IPS DF 6.9 (cell line): ENCODE measurements around the gene PPP1R12B.
"Not testable (repeated sequence)": the region's sequence is repeated elsewhere in the genome, so short reads cannot be mapped to it uniquely, and the experiment has no call there.

Source experiments
- DNase-seq: peaks from one replicate; pipeline ENCODE4 v3.0.0-alpha.2; 2013; ENCODE audit warnings: low read depth, low spot score
- H3K27ac ChIP-seq: one replicate; pipeline ENCODE4 v1.5.1; 2013; ENCODE audit warnings: low read length, control low read depth
- H3K27me3 ChIP-seq: 2 replicates; pipeline ENCODE4 v1.6.1; 2013; ENCODE audit warnings: mild to moderate bottlenecking, low read length; ENCODE audit not compliant: control insufficient read depth, insufficient read depth
- H3K36me3 ChIP-seq: 2 replicates; pipeline ENCODE4 v1.6.1; 2013; ENCODE audit warnings: low read length; ENCODE audit not compliant: control insufficient read depth, insufficient read depth
- H3K4me1 ChIP-seq: 2 replicates; pipeline ENCODE4 v1.6.1; 2013; ENCODE audit warnings: low read length; ENCODE audit not compliant: control insufficient read depth, insufficient read depth
- H3K4me3 ChIP-seq: 2 replicates; pipeline ENCODE4 v1.5.1; 2013; ENCODE audit warnings: mild to moderate bottlenecking, low read length
- H3K9me3 ChIP-seq: 2 replicates; pipeline ENCODE4 v1.6.1; 2013; ENCODE audit warnings: low read length, inconsistent platforms; ENCODE audit not compliant: control insufficient read depth, insufficient read depth
- WGBS: extraction: QIAGEN DNeasy Blood & Tissue Kit; methylation state at CpG from one replicate; pipeline ENCODE4 v1.1.7; 2013; ENCODE audit warnings: mixed read lengths, missing lambda C conversion rate; ENCODE audit not compliant: insufficient read length, insufficient coverage; 5-methylcytosine and 5-hydroxymethylcytosine counted together

The PPP1R12B gene

DNA sequence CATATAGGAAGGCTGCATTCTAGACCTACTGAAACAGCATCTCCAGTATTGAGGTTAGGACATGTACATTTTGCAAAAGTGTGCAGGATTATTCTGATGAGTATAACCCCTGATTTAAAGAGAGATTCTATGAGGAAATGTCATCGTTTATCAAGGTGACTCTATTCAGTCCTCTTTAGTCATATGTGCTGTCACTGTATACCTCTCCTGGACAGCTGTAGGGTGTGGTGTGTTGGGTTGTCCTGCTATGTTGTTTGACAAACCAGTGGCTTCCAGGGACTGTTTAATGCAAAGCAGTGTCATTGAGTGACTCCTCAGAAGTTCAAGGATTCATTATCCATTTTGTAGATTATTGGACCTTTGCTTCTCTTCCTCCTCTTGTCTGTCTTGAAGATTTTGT, 209.2 kb downstream of the PPP1R12B start:
- H3K36me3 ChIP-seq, DNase-seq, H3K9me3 ChIP-seq, H3K27me3 ChIP-seq, H3K27ac ChIP-seq, H3K4me3 ChIP-seq, H3K4me1 ChIP-seq: not testable (repeated sequence)
- no CpG with 5 or more reads among the region's 1 CpG for WGBS

DNA sequence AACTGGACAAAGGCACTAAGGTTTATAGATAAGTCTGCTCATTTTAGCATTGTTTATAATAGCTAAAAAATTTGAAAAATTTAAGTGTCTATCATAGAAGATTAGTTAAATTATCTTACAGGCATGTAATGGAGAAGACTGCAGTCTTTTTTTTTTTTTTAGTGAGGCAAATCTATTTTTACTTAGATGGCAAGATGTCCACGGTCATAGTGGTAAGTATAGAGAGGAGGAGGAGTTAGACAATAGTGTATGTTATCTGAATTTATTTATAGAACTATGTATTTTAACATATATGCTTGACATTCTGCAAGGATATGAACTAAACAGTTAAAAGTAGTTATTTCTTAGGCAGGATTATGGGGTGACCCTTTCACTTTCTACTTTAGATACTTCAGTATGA, 212.7 kb downstream of the PPP1R12B start:
- H3K27ac ChIP-seq, result no peak overlapping the region
- DNase-seq, result no peak
- 0 out of 2 replicates have a peak, but pooled peaks cover 3% of the 10 kb centered on the region for H3K4me1 ChIP-seq
- H3K9me3 ChIP-seq, result no peaks in the 10 kb centered on the region
- no peaks in the 10 kb centered on the region for H3K27me3 ChIP-seq
- no CpG with 5 or more reads among the region's 1 CpG for WGBS
- no peak overlapping the region for H3K4me3 ChIP-seq
- no peaks in the 10 kb centered on the region for H3K36me3 ChIP-seq

DNA sequence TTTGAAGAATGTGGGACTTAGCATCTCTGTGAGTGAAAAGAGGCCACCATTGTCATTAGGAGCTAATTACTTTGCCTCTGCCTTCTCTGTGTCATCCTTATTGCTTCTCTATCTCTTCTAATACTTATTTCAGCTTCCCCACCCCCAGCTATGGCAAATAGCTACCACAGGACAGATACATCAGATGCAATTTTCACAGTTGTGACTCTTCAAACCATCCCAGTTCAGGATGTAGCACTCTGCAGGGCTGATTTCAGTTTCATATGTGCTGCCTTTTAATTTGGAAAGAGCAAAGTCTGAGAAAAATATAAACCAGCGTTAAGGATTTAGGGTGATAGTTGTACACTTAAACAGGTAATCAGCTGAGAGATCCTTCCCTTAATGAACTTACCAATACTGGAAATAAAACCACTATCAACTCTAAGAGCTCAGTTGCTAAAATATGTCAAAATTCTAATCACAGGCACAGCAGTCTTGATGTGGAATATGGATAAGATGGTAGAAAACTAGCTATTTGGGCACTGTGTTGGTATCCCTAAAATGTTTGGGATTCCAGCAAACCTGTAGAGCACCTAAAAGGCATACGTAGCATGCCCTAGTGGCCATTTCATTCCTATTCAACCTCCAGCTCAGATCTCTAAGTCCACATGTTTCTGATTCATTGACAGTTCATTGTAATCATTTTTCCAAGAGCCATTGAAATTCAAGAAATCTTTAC, 213.4 kb downstream of the PPP1R12B start:
- Histone ChIP-seq H3K27me3 (no peaks in the 10 kb centered on the region), H3K27ac (no peak overlapping the region), H3K4me3 (no peak overlapping the region), H3K36me3 (no peaks in the 10 kb centered on the region), H3K4me1 (0 out of 2 replicates have a peak, but pooled peaks cover 3% of the 10 kb centered on the region), H3K9me3 (no peaks in the 10 kb centered on the region)
- no CpG with 5 or more reads among the region's 2 CpGs for WGBS
- DNase-seq, result no peak

GRCh38 chr1:202562444-202563060, 214.1 kb downstream of the PPP1R12B start:
- H3K36me3 ChIP-seq, result no peaks in the 10 kb centered on the region
- H3K4me1 ChIP-seq, result peaks cover 3% of the 10 kb centered on the region; the same call in 1 of the 2 replicates
- WGBS, result no CpG with 5 or more reads among the region's 13 CpGs
- no peak overlapping the region for H3K27ac ChIP-seq
- H3K27me3 ChIP-seq, result no peaks in the 10 kb centered on the region
- no peak for DNase-seq
- no peak overlapping the region for H3K4me3 ChIP-seq
- no peaks in the 10 kb centered on the region for H3K9me3 ChIP-seq

GRCh38 chr1:202563818-202564217, 215.3 kb downstream of the PPP1R12B start:
- DNase-seq, result no peak
- WGBS, result no CpG with 5 or more reads among the region's 1 CpG
- H3K27ac ChIP-seq, result no peak overlapping the region
- H3K4me3 ChIP-seq, result no peak overlapping the region
- no peaks in the 10 kb centered on the region for H3K9me3 ChIP-seq
- H3K4me1 ChIP-seq, result peaks cover 8% of the 10 kb centered on the region; the same call in 1 of the 2 replicates
- no peaks in the 10 kb centered on the region for H3K36me3 ChIP-seq
- H3K27me3 ChIP-seq, result no peaks in the 10 kb centered on the region

DNA sequence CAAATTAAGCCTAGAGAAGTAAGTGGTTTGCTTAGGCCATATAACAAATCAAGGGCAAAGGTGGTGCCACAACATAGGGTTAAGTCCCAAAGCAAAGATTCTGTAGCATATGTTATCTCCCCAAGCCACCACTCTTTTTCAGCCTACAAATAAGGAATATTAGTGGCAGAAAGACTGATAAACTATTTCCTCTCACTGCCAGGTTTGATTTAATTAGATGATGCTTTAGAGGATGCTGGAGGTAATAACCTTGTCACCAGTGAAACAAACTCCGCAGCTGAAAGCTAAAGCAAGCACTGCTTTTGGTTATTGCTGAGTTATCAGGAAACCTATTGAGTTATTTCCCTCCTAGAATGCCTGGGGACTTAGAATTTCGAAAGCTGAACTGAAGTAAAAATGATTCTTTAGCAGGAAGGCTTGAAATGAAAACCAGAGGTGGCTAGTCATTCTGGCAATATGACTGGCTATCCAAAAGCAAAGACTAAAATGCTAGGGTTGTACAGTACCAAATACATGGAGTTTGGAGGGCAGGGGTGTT, 216.5 kb downstream of the PPP1R12B start:
- H3K9me3 ChIP-seq, result no peaks in the 10 kb centered on the region
- H3K36me3 ChIP-seq, result no peaks in the 10 kb centered on the region
- H3K4me3 ChIP-seq, result no peak overlapping the region
- no peaks in the 10 kb centered on the region for H3K27me3 ChIP-seq
- WGBS, result no CpG with 5 or more reads among the region's 2 CpGs
- H3K27ac ChIP-seq, result no peak overlapping the region
- DNase-seq, result no peak
- H3K4me1 ChIP-seq, result peaks cover 8% of the 10 kb centered on the region; the same call in 1 of the 2 replicates

DNA sequence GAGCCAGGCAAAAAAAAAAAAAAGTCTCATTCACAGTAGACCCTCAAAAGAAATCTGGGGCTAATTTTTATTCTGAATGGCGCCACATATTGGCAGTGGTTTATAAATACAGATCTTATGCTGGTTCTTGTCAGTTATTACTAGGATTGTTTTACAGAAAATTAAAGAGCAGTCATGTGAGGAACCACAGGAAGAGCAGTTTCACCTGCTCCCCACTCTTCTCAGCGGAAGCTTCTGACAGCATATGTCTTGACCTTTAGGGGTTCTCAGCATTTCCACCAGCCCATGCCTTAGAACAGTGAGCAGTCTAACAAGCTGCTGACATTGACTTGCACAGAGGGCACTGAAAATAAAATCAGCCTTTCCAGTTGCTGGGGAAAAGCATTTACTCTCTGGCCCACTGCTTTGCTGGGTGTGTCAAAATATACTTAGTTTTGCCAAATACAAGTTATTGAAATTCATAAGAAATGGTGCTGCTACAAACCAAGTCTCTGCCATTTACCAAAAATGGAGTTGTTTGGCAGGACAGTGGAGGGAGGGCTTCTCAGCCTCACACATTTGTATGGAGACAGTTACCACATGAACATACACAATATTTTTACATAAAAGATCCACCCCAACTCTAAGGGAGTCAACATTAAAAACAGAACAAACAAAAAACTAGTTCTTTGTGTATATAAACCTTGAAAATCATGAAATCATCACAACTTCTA, 217.5 kb downstream of the PPP1R12B start:
- DNase-seq, result no peak
- no peaks in the 10 kb centered on the region for H3K36me3 ChIP-seq
- H3K4me1 ChIP-seq, result peaks cover 8% of the 10 kb centered on the region; the same call in 1 of the 2 replicates
- no peaks in the 10 kb centered on the region for H3K27me3 ChIP-seq
- no peak overlapping the region for H3K27ac ChIP-seq
- no peaks in the 10 kb centered on the region for H3K9me3 ChIP-seq
- WGBS, result no CpG with 5 or more reads among the region's 2 CpGs
- no peak overlapping the region for H3K4me3 ChIP-seq

- Histone ChIP-seq H3K4me1 (peaks cover 8% of the 10 kb centered on the region; the same call in 1 of the 2 replicates), H3K9me3 (no peaks in the 10 kb centered on the region), H3K36me3 (no peaks in the 10 kb centered on the region), H3K27ac (no peak overlapping the region), H3K4me3 (no peak overlapping the region), H3K27me3 (no peaks in the 10 kb centered on the region)
- WGBS, result no CpG with 5 or more reads among the region's 4 CpGs
- no peak for DNase-seq
Observed at GRCh38 chr1:202567738-202568137, 219.2 kb downstream of the PPP1R12B start.

DNA sequence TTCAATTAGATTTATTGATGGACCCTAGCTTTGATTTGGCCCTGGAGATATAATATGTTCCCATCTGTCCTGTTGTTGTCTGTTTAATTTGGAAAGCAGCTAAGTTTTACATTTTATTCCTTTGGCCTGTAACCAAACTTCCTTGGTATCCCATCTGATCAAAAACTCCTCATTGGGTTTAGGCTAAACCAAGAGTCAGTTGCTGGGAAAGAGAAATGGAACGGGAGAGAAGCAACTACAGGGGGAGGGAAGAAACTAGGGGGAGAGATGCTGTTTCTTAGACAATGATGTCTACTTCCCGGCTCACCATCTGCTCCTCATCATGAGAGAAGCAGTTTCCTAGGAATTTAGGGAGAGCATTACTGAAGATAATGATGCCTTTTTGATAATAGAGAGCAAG, 219.9 kb downstream of the PPP1R12B start:
- WGBS, result no CpG with 5 or more reads among the region's 2 CpGs

GRCh38 chr1:202568826-202569225, 220.3 kb downstream of the PPP1R12B start:
- no peak for DNase-seq
- WGBS, result no CpG with 5 or more reads among the region's 4 CpGs
- no peak overlapping the region for H3K27ac ChIP-seq

More for the DNA sequence above, 219.9 kb downstream of the PPP1R12B start:
- no peaks in the 10 kb centered on the region for H3K27me3 ChIP-seq
- H3K4me1 ChIP-seq, result peaks cover 8% of the 10 kb centered on the region; the same call in 1 of the 2 replicates
- no peaks in the 10 kb centered on the region for H3K9me3 ChIP-seq
- DNase-seq, result no peak
- H3K4me3 ChIP-seq, result no peak overlapping the region
- no peaks in the 10 kb centered on the region for H3K36me3 ChIP-seq
- no peak overlapping the region for H3K27ac ChIP-seq

More at GRCh38 chr1:202568826-202569225, 220.3 kb downstream of the PPP1R12B start:
- Histone ChIP-seq H3K4me1 (peaks cover 8% of the 10 kb centered on the region; the same call in 1 of the 2 replicates), H3K36me3 (no peaks in the 10 kb centered on the region), H3K27me3 (no peaks in the 10 kb centered on the region), H3K4me3 (no peak overlapping the region), H3K9me3 (no peaks in the 10 kb centered on the region)
